WTC11 (cell line): ENCODE data around the gene NAV2.

Experiments used
- CREM ChIP-seq: sonication (generic); formaldehyde crosslinking; IDR thresholded peaks from 2 replicates; pipeline ENCODE4 v1.8.1; 2022; ENCODE audit warnings: mild to moderate bottlenecking, missing genetic modification reagents, moderate library complexity
- CTCF ChIP-seq: fragments of 200-600 bp; IDR thresholded peaks from 2 replicates; pipeline ENCODE4 v1.8.0; 2022; ENCODE audit warnings: antibody characterized with exemption
- FOXP4 ChIP-seq: sonication (generic); formaldehyde crosslinking; IDR thresholded peaks from 2 replicates; pipeline ENCODE4 v1.8.0; 2022; ENCODE audit warnings: mild to moderate bottlenecking, missing genetic modification reagents
- GABPB1 ChIP-seq: sonication (generic); formaldehyde crosslinking; IDR thresholded peaks from 2 replicates; pipeline ENCODE4 v1.8.1; 2023; ENCODE audit warnings: mild to moderate bottlenecking, missing genetic modification reagents
- MAX ChIP-seq: sonication (generic); formaldehyde crosslinking; IDR thresholded peaks from 2 replicates; pipeline ENCODE4 v1.8.0; 2022; ENCODE audit warnings: mild to moderate bottlenecking, missing genetic modification reagents
- NFYB ChIP-seq: sonication (generic); formaldehyde crosslinking; conservative IDR thresholded peaks from 2 replicates; pipeline ENCODE4 v1.8.0; 2022; ENCODE audit warnings: low read depth, missing genetic modification reagents
- SP1 ChIP-seq: sonication (generic); formaldehyde crosslinking; conservative IDR thresholded peaks from 2 replicates; pipeline ENCODE4 v1.8.1; 2022; ENCODE audit warnings: missing genetic modification reagents
- TCF7 ChIP-seq: sonication (generic); formaldehyde crosslinking; IDR thresholded peaks from 2 replicates; pipeline ENCODE4 v1.8.0; 2022; ENCODE audit warnings: mild to moderate bottlenecking, low read depth, missing genetic modification reagents, moderate library complexity
- TP53 ChIP-seq: sonication (generic); formaldehyde crosslinking; IDR thresholded peaks from 2 replicates; pipeline ENCODE4 v1.8.1; 2023; ENCODE audit warnings: mild to moderate bottlenecking, missing genetic modification reagents
- ZNF317 ChIP-seq: sonication (generic); formaldehyde crosslinking; IDR thresholded peaks from 2 replicates; pipeline ENCODE4 v1.8.1; 2023; ENCODE audit warnings: low read depth, mild to moderate bottlenecking, moderate library complexity, missing genetic modification reagents, borderline replicate concordance
- ZSCAN18 ChIP-seq: fragments of 250-450 bp; sonication (Bioruptor Pico); IDR thresholded peaks from 2 replicates; pipeline ENCODE4 v2.1.2; 2022; ENCODE audit warnings: mild to moderate bottlenecking, moderate library complexity

GRCh38 chr11:19892387-19892786, 179.8 kb downstream of the NAV2 start:
- no peak for TF ChIP-seq GABPB1
- no peak for TF ChIP-seq MAX
- TF ChIP-seq CREM (CRISPR knock-in tag): no peak
- no peak for TF ChIP-seq SP1 (CRISPR knock-in tag)
- no peak for TF ChIP-seq FOXP4
- TF ChIP-seq ZNF317 (CRISPR knock-in tag): no peak
- no peak for TF ChIP-seq CTCF
- TF ChIP-seq TCF7: no peak
- no peak for TF ChIP-seq ZSCAN18 (CRISPR knock-in tag)
- no peak for TF ChIP-seq NFYB (CRISPR knock-in tag)
- TF ChIP-seq TP53 (CRISPR knock-in tag): no peak
